GM18868 (cell line): ENCODE measurements around the gene INO80D.
"Not testable (repeated sequence)": the region's sequence is repeated elsewhere in the genome, so short reads cannot be mapped to it uniquely, and the experiment has no call there.

ENCODE experiments used
- ATAC-seq: cut with Tn5 transposase; IDR thresholded peaks from one replicate; pipeline ENCODE4 v1.9.1; 2021; ENCODE audit warnings: mild to moderate bottlenecking, moderate library complexity; ENCODE audit not compliant: unreplicated experiment

Gene INO80D, protein sequence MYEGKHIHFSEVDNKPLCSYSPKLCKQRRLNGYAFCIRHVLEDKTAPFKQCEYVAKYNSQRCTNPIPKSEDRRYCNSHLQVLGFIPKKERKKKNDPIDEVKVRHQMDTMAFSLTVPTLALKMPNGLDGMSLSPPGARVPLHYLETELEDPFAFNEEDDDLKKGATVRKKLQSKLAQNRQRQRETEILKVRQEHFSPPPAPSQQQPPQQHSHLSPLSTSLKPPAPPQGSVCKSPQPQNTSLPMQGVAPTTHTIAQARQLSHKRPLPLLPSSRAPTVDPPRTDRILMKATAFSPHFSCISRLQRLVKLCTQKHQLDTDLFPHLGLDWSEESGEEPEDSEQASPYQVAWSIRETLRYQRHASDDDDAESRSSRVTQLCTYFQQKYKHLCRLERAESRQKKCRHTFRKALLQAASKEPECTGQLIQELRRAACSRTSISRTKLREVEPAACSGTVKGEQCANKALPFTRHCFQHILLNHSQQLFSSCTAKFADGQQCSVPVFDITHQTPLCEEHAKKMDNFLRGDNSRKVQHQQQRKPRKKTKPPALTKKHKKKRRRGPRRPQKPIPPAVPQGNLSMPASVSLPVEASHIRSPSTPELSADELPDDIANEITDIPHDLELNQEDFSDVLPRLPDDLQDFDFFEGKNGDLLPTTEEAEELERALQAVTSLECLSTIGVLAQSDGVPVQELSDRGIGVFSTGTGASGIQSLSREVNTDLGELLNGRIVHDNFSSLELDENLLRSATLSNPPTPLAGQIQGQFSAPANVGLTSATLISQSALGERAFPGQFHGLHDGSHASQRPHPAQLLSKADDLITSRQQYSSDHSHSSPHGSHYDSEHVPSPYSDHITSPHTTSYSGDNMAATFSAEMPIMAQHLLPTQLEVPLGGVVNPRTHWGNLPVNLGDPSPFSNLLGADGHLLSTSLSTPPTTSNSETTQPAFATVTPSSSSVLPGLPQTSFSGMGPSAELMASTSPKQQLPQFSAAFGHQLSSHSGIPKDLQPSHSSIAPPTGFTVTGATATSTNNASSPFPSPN

DNA sequence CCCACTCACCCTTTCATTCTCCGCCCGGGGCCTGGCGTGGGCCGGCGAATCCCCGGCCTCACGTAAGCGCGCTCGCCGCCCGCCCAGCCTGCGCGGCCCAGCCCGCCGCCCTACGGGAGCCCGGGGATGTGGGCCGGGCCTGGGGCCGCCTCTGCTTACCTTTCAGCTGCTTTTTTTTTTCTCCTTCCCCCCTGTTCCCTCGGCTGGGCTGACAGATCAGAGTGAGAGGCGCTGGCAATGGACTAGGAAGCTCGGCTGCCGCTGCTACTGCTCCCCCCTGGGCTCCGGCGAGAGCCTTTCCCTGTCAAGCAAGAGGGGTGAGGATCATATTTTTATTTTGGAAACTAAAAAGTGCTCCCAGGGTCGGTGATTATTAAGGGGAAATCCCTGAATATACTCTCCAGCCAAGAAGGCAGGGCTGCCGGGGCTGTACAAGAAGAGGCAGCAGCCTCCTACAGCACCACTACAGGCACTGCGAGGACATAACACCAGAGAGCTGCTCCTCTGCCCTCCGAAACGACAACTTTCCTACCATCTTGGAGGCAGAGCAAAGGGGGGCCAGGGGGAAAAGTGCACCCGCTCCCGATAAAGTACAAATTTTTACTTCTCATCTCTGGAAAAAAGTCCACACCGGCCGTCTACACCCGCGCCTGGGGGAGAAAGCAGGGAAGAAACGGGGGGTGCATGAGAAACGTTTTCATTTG lies at the start of gene INO80D:
INO80D (minus strand) TSS at position 433 of the 704 bp plus-strand sequence. CDS start 23,158 bp downstream, outside the sequence.
- ATAC-seq = peak; percentile 84

DNA sequence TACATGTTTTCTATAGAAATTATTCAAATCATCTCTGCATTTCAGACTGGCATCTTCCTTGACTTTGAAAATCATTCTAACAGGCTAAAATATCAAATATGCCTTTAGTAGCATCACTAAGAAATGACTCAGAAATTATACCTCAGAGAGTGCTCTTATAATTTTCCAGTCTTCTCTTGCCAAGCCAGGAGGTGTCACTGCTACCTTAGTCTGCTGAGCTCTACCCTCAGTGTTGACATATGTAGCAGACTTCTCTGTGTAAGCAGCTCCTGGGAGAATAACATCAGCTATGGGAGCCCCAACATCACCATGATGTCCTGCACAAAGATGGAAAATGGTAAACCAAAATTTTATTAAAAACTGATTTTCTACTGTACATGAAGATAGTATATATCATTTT lies 41.7 kb upstream of the INO80D start:
- no peak for ATAC-seq

DNA sequence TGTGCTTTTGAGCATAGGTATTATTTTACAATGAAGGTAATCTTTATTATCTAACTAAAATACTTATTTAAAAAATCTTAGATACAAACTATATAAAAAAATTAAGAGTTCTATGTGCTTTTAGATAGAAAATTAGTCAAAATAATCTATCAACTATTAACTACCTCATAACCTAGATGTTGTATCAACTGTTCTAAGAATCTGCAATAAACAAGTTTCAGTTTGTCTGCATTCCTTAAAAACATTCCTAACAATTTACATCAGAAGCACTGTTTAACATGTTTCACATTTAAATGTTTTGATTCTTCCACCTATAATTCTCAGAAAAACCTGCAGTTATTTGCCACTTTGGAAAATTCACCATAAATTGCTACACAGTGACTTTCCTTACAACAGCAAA lies 39.9 kb upstream of the INO80D start:
- ATAC-seq = no peak

DNA sequence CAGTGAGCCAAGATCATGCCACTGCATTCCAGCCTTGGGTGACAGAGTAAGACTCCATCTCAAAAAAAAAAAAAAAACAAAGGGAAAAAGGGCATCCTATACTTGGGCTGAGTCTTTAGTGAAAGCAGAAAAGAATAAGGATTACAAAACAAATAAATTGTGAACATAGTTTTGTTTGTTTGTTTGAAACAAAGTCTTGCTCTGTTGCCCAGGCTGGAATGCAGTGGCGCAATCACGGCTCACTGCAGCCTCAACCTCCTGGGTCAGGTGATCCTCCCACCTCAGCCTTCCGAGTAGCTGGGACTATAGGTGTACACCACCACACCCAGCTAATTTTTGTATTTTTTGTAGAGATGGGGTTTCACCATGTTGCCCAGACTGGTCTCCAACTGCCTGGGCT lies 36.6 kb upstream of the INO80D start:
- not testable (repeated sequence) for ATAC-seq

DNA sequence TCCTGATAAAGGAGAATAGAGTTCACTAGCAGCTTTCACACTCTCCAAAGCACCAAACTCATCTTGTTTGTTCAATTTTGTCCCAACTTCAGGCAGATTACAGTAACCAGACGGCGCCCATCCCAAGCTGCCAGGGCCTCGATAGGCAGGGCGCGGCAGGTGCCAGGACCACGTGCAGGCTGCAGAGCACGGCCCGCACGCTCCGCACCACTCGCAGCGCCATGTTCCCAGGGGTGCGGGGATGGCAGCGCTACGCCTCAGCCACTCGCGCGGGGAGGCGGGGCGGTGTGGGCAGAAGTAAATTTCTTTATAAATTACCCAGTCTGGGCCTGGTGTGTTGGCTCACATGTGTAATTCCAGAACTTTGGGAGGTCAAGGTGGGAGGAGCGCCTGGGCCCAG lies 30.3 kb upstream of the INO80D start:
- no peak for ATAC-seq

DNA sequence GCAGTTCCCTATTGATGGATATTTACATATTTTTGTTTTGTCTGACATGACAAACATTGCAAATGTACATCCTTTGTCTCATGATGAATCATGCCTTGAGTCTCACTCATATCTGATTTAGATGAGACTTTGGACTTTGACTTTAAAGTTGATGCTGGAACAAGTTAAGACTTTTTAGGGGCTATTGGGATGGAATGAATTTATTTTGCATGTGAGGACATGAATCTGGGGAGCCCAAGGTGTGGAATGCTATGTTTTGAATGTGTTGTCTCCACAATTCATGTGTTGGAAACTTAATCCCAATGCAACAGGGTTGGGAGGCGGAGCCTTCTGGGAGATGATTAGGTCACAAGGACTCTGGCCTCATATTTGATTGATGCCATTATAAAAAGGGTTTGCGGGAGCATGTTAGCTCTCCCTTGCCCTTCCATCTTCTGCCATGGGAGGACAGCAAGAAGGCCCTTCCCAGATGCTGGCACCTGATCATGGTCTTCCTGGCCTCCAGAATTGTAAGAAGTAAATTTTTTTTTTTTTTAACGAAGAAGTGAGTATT lies 29.1 kb upstream of the INO80D start:
- ATAC-seq = no peak

DNA sequence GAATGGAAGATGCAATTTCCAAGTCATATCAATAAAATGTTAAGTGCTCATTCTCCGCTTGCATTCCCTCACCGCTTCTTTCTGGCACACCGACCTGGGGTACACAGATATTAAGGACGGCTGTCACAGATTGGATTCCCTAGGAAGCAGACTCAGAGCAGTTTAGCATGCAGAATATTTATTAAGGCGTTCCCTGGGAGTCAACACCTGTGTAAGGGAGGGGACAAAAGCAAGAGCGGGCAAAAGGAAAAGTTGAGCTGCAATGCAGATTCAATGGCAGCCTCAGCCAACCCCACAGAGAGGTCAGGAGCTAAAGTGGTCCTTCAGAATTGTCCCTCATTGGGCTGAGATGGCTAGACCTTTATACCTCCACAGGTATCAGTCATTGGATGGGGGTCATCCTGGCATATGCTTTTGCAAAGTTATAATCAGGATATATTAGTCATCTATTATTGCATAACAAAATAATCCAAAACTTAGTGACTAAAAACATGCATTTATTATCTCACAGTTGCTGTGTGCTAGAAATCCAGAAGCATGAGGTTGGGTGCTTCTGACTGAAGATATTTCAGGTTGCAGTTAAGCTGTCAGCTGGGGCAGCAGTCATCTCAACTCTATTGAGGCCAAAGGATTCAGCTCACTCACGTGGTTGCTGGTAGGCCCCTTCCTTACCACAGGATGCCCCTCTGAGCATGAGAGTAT lies 27.0 kb upstream of the INO80D start:
- no peak for ATAC-seq

DNA sequence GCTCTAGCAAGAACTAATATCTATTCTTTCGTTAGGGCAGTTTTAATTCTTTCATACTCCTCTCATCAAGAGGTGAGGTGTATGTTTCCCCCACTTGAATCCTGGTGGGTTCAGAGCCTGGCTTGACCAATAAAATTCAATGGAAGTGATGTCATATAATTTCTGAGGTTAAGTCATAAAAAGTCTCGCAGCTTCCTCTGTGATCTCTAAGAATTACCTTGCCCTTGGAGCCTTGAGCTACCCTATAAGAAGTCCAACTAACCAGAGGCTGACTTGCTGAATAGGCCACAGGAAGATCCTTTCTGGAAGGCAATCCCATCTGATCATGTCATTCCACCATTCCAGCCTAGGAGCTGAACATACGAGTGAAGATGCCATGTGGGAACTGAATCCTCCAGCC lies 26.1 kb upstream of the INO80D start:
- no peak for ATAC-seq

DNA sequence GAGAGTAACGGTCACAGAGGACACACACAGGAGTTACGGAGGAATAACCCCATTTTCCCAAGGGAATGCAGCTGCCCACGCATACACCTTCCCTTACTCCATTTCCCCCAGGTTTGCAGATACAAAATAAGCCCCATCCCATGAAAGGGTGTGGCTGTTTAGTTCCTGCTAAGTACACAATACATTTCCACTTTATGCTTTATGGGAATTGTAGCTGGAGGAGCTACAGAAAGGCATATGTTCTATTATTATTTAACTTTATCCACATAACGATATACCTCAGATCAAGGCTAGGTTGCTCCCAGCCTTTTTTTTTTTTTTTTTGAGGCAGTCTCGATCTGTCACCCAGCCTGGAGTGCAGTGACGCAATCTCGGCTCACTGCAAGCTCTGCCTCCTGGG lies 22.7 kb upstream of the INO80D start:
- no peak for ATAC-seq

DNA sequence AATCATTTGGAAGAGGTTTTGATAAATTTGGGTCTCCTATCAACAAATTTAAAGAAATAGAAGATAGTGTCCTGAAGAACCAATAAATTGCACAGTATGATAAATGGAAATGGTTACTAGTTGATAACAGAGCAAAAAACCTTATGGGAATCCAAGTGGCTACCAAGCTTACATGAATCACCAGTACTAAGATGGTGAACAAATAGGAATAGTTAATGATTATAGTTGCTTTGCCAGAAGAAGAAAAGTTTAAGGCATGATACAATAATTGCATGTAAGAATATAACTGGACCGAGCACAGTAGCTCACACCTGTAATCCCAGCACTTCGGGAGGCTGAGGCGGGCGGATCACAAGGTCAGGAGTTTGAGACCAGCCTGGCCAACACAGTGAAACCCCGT lies 19.6 kb upstream of the INO80D start:
- ATAC-seq = no peak

DNA sequence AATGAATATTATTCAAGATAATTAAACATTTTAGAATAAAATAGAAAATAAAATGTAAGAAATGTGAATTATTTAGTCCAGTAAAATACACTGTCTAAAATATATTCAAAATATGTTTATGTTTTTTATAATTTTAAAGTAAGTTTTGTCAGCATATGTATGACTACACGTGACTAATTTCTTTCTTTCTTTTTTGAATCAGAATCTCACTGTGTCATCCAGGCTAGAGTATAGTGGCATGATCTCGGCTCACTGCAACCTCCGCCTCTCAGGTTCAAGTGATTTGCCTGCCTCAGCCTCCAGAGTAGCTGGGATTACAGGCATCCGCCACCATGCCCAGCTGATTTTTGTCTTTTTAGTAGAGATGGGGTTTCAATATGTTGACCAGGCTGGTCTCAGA lies 19.1 kb upstream of the INO80D start:
- ATAC-seq = no peak

DNA sequence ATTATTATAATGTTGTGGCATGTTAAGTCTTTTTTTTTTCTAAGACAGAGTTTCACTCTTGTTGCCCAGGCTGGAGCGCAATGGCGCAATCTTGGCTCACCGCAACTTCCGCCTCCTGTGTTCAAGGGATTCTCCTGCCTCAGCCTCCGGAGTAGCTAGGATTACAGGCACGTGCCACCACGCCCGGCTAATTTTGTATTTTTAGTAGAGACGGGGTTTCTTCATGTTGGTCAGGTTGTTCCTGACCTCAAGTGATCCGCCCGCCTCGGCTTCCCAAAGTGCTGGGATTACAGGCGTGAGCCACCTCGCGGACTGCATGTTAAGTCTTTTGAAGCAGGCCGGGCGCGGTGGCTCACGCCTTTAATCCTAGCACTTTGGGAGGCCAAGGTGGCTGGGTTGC lies 12.9 kb upstream of the INO80D start:
- ATAC-seq = not testable (repeated sequence)

DNA sequence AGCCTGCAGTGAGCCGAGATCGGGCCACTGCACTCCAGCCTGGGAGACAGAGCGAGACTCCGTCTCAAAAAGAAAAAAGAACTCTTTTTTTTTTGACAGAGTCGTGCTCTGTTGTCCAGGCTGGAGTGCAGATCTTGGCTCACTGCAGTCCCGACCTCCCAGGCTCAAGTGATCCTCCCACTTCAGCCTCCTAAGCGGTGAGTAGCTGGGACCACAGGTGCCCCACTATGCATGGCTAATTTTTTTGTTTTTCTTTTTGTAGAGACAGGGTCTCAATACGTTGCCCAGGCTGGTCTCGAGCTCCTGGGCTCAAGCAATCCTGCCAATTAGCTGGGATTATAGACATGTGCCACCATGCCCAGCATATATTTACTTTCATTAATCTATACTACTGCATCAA lies 12.5 kb upstream of the INO80D start:
- no peak for ATAC-seq

DNA sequence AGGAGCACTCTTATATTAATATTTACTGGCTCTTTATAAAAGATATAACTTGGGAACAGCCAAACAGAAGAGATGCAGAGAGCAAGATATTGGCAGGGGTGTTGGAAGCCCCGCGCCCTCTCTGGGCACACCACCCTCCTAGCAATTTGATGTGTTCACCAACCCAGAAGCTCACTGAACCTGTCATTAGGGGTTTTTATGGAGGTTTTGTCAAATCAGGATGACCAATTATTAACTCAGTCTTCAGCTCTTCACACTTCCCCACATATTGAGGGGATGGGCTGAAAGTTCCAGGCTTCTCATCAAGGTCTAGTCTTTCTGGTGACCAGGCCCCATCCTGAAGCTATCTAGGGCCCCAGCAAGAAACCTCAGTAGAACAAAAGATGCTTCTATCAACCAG lies 10.9 kb upstream of the INO80D start:
- ATAC-seq = no peak

DNA sequence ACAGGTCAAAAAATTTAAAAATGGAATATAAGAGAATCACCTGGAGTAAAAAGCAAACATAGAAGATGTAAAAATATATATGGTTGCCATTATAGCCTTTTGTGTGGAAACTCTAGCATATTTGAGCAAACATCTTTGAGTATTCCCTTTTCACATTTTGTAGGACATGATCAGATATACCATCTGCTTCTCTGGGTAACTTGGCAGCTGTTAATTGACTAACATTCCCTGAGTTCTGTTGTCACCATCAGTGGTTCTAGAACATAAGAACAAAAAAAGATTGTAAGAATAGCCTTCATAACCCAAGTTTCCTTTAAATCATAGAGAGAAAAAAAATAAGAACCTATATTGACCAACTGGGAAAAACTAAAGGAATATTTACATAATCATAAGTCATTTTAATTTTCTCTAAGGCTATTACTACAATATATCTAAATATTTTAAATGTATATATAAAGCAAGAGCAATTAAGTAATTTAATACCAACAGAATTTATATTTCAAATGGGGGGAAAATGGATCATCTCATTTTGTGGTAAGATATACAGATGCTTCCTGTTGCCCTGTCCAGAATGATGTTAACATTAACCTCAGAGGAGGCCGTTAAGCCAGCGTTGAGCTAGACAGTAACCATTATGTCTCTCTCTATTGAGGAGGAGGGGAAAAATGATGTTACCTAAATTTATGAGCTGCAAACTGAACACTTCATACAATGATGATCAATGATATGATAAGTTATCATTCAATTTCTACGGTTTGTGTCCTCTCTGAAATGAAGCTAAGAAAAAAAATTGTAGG lies 9.8 kb upstream of the INO80D start:
- ATAC-seq = no peak

DNA sequence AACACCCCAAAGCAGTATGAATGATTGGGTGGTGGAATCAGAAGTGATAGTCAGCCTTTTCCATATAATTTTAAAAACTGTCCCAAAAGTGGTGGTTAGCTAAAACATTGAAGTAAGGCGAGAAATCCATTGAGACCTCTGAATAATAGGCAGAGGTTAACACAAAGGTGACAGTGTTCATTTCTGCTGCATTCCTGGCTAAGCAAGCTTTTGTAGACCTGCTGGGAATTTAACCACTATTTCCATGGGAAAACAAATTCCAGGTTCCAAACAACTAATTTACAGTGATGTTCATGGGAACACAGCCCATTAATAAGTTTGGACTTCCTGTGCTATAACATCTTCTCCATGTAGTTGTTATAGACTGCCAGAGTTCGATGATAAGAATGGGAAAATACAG lies 6.3 kb upstream of the INO80D start:
- ATAC-seq = no peak

DNA sequence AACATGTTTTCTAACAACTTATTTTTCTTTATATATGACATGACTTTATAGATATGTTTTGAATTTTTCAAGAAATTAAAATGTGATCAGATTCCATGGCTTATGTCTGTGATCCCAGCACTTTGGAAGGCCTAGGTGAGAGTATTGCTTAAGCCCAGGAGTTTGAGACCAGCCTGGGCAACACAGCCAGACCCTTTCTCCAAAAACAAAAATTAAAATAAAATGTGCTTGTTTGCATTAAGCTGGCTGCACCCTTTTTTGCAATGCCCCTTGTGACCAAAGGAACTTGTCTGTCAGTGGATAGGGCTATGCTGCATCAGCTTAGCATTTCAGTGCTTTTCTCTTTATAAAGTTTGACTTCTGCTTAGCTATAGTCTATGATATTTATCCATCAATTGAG lies 2.3 kb upstream of the INO80D start:
- no peak for ATAC-seq

DNA sequence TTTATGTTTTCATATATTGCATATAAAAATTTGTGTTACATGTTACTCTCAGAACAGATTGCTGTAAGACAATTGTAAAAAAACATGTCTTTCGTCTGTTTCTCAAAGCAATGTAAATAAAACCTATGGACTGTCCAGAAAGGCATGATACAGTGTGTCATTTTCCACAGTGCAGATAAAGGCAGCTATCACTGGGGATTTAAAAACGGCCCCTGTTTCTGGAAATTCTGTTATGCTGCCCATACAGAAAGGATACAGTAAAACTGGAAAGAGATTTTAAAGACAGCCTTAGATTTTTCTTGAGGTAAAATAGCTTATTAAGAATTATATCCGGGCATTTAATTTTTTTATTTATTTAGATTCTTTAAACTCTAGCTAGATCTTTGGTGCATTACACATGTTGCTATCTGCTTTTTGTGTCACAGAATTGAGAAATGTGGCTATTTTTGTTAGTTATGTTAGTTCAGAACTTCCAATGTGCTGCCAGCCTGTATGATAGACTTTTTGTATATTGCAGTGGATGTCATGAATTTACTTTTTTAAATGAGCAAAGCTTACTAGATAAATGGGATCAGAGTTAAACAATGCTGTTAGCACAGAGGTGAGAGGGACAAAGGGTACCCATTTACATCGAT lies 859 bp upstream of the INO80D start:
- ATAC-seq = no peak
